HG03064 (cell line): ENCODE measurements around the gene KRABD2.
"Not testable (repeated sequence)": the region's sequence is repeated elsewhere in the genome, so short reads cannot be mapped to it uniquely, and the experiment has no call there.

ENCODE experiments used
- ATAC-seq: cut with Tn5 transposase; IDR thresholded peaks from one replicate; pipeline ENCODE4 v1.9.1; 2021; ENCODE audit warnings: low read depth; ENCODE audit not compliant: unreplicated experiment

KRABD2 gene

GRCh38 chr17:8376271-8377067, at the start of gene KRABD2:
KRABD2 (minus strand) TSS chr17:8376704.
- ATAC-seq = no peak

- no peak for ATAC-seq
Observed at GRCh38 chr17:8421571-8421970, 45.1 kb upstream of the KRABD2 start.

GRCh38 chr17:8420041-8420934, 43.8 kb upstream of the KRABD2 start:
- ATAC-seq = no peak

GRCh38 chr17:8419305-8419704, 42.8 kb upstream of the KRABD2 start:
- ATAC-seq = no peak

- ATAC-seq = no peak
Observed at GRCh38 chr17:8418471-8418870, 42.0 kb upstream of the KRABD2 start.

- ATAC-seq = no peak
Observed at GRCh38 chr17:8417806-8418205, 41.3 kb upstream of the KRABD2 start.

- ATAC-seq = no peak
Observed at GRCh38 chr17:8413938-8414337, 37.4 kb upstream of the KRABD2 start.

GRCh38 chr17:8413328-8413727, 36.8 kb upstream of the KRABD2 start:
- no peak for ATAC-seq

GRCh38 chr17:8412089-8412488, 35.6 kb upstream of the KRABD2 start:
- no peak for ATAC-seq

GRCh38 chr17:8410883-8411238, 34.4 kb upstream of the KRABD2 start:
- no peak for ATAC-seq

GRCh38 chr17:8409966-8410882, 33.7 kb upstream of the KRABD2 start:
- ATAC-seq = no peak

GRCh38 chr17:8408371-8408770, 31.9 kb upstream of the KRABD2 start:
- ATAC-seq = no peak

GRCh38 chr17:8406174-8406573, 29.7 kb upstream of the KRABD2 start:
- no peak for ATAC-seq

- ATAC-seq = no peak
Observed at GRCh38 chr17:8405499-8406016, 29.1 kb upstream of the KRABD2 start.

- ATAC-seq = no peak
Observed at GRCh38 chr17:8402921-8403536, 26.5 kb upstream of the KRABD2 start.

GRCh38 chr17:8401107-8401506, 24.6 kb upstream of the KRABD2 start:
- no peak for ATAC-seq

- no peak for ATAC-seq
Observed at GRCh38 chr17:8398980-8399379, 22.5 kb upstream of the KRABD2 start.

- ATAC-seq = no peak
Observed at GRCh38 chr17:8397636-8398035, 21.1 kb upstream of the KRABD2 start, which contains the start of gene RNF222. RNF222 (minus strand) TSS chr17:8397827; CDS start chr17:8393461, 4,366 bp downstream.

- not testable (repeated sequence) for ATAC-seq
Observed at GRCh38 chr17:8394497-8394896, 18.0 kb upstream of the KRABD2 start.
